Esophagus squamous epithelium (tissue), 5 donors: Measurements from ENCODE around the gene NOL11. TPM values are rescaled to one million over a fixed set of nuclear protein-coding genes. Genes with fewer than 3 reads are reported as not detected.

ENCODE experiments used
- DNase-seq: peaks from one replicate; lab custom pipeline; 2025; lab: John Stamatoyannopoulos, UW
- H3K27ac ChIP-seq, 4 donors: fragments of 200-600 bp; sonication (generic); one replicate each; pipeline ENCODE4 v1.5.1; 2016 to 2019; ENCODE audit warnings: mild to moderate bottlenecking in 1 of 4
- H3K27me3 ChIP-seq, 4 donors: fragments of 200-600 bp; sonication (generic); 1 replicate in 3 of 4; 2 replicates in 1 of 4; pipeline versions ENCODE4 v1.5.1 to v1.6.0; 2017 to 2021; ENCODE audit warnings: antibody characterized with exemption in 1 of 4
- H3K36me3 ChIP-seq, 3 donors: fragments of 200-600 bp; sonication (generic); one replicate each; pipeline ENCODE4 v1.5.1; 2016 to 2019
- H3K4me1 ChIP-seq, 3 donors: fragments of 200-600 bp; sonication (generic); one replicate each; pipeline ENCODE4 v1.5.1; 2017 to 2019
- H3K4me3 ChIP-seq, 4 donors: fragments of 200-600 bp; sonication (generic); 1 replicate in 3 of 4; 2 replicates in 1 of 4; pipeline ENCODE4 v1.5.1; 2016 to 2019; ENCODE audit warnings: mild to moderate bottlenecking in 2 of 4, moderate library complexity in 1 of 4
- H3K9me3 ChIP-seq, 3 donors: fragments of 200-600 bp; sonication (generic); one replicate each; pipeline ENCODE4 v1.5.1; 2016 to 2019
- CTCF ChIP-seq, 6 experiments: fragments of 450-650 bp in 4 of 6; fragments of 200-600 bp in 2 of 6; sonication (generic) in 2 of 6; IDR thresholded peaks; one replicate each; pipeline ENCODE4 v1.5.1; 2016 to 2019; ENCODE audit warnings: antibody characterized with exemption in 6 of 6, mild to moderate bottlenecking in 4 of 6, moderate library complexity in 4 of 6
- POLR2A ChIP-seq, 4 donors: fragments of 450-650 bp; IDR thresholded peaks; one replicate each; pipeline ENCODE4 v1.6.1; 2017; ENCODE audit warnings: antibody characterized with exemption in 4 of 4, mild to moderate bottlenecking in 4 of 4, moderate library complexity in 3 of 4
- WGBS, 2 donors: methylation state at CpG; one replicate each; pipeline ENCODE4 v1.1.5; 2018; 5-methylcytosine and 5-hydroxymethylcytosine counted together
- intact Hi-C: fragments of 100-400 bp; cut with DNase I; formaldehyde crosslinking; loops from one replicate; pipeline ENCODE4 v1.15.0; 2022
- total RNA-seq, 4 donors: library from RNA; depleted of rRNA; stranded (reverse); fragments of >200 nt; gene quantifications; one replicate each; pipeline ENCODE4 v1.1.0, GENCODE V29; 2016
- donor health status: DM: yes; HTN: yes; CAD: no.

Gene NOL11
- total RNA-seq, 4 donors from 2014 or later: 22.6 to 40.6 (median 35.1) TPM

GRCh38 chr17:67678414-67678813, 39.3 kb upstream of the NOL11 start:
- H3K4me3 ChIP-seq: no peak overlapping the region
- peaks cover 0 to 7% (median 0%) of the 10 kb centered on the region in 3 donors for H3K36me3 ChIP-seq
- H3K27ac ChIP-seq: no peak overlapping the region
- no peaks in the 10 kb centered on the region for H3K9me3 ChIP-seq
- no peaks in the 10 kb centered on the region for H3K27me3 ChIP-seq
- TF ChIP-seq CTCF (IDR thresholded peaks at IDR 0.05) (no peak), POLR2A (IDR thresholded peaks at IDR 0.05) (no peak)
- intact Hi-C loops: no loop called here
- no peaks in the 10 kb centered on the region for H3K4me1 ChIP-seq
- no peak for DNase-seq
- WGBS, 2 donors: 95 to 100% methylated on average over 2 of the region's 2 CpGs

- Histone ChIP-seq H3K4me1 (no peaks in the 10 kb centered on the region), H3K4me3 (no peak overlapping the region), H3K27me3 (no peaks in the 10 kb centered on the region), H3K27ac (no peak overlapping the region), H3K36me3 (peaks cover 0 to 7% (median 0%) of the 10 kb centered on the region in 3 donors), H3K9me3 (no peaks in the 10 kb centered on the region)
- intact Hi-C loops: no loop called here
- TF ChIP-seq POLR2A (IDR thresholded peaks at IDR 0.05): no peak
- no peak for TF ChIP-seq CTCF (IDR thresholded peaks at IDR 0.05)
- 100% methylated on average over 2 of the region's 2 CpGs for WGBS, 2 donors
- no peak for DNase-seq
These were observed 38.5 kb upstream of the NOL11 start for GRCh38 chr17:67679225-67679624.

- no peak for DNase-seq
- TF ChIP-seq CTCF (IDR thresholded peaks at IDR 0.05) (no peak), POLR2A (IDR thresholded peaks at IDR 0.05) (no peak)
- H3K9me3 ChIP-seq: no peaks in the 10 kb centered on the region
- H3K27me3 ChIP-seq: no peaks in the 10 kb centered on the region
- no peak overlapping the region for H3K27ac ChIP-seq
- intact Hi-C loops: no loop called here
- no peaks in the 10 kb centered on the region for H3K4me1 ChIP-seq
- peaks cover 0 to 7% (median 0%) of the 10 kb centered on the region in 3 donors for H3K36me3 ChIP-seq
- WGBS, 2 donors: 91 to 95% methylated on average over 4 to 6 of the region's 6 CpGs
- H3K4me3 ChIP-seq: no peak overlapping the region
These were observed 38.0 kb upstream of the NOL11 start for GRCh38 chr17:67679721-67680120.

GRCh38 chr17:67680445-67681224, 37.1 kb upstream of the NOL11 start:
- Histone ChIP-seq H3K4me3 (no peak overlapping the region), H3K36me3 (peaks cover 0 to 7% (median 0%) of the 10 kb centered on the region in 3 donors), H3K4me1 (no peaks in the 10 kb centered on the region), H3K9me3 (no peaks in the 10 kb centered on the region), H3K27ac (no peak overlapping the region), H3K27me3 (no peaks in the 10 kb centered on the region)
- no peak for TF ChIP-seq POLR2A (IDR thresholded peaks at IDR 0.05)
- TF ChIP-seq CTCF (IDR thresholded peaks at IDR 0.05): no peak
- no peak for DNase-seq
- WGBS, 2 donors: 97% methylated on average over 3 to 8 of the region's 8 CpGs
- intact Hi-C loops: no loop called here

GRCh38 chr17:67682196-67682595, 35.5 kb upstream of the NOL11 start:
- 57 to 63% methylated on average over 2 of the region's 2 CpGs for WGBS, 2 donors
- Histone ChIP-seq H3K4me3 (no peak overlapping the region), H3K4me1 (no peaks in the 10 kb centered on the region), H3K9me3 (no peaks in the 10 kb centered on the region), H3K36me3 (peaks cover 0 to 7% (median 0%) of the 10 kb centered on the region in 3 donors), H3K27me3 (no peaks in the 10 kb centered on the region), H3K27ac (no peak overlapping the region)
- no peak for DNase-seq
- intact Hi-C loops: no loop called here
- TF ChIP-seq CTCF (IDR thresholded peaks at IDR 0.05) (no peak), POLR2A (IDR thresholded peaks at IDR 0.05) (no peak)
